Left lung (tissue), 10 donors: ENCODE measurements around the gene ARHGEF17. TPM values are rescaled to one million over a fixed set of nuclear protein-coding genes. Genes with fewer than 3 reads are reported as not detected.
A peak's percentile ranks its signal among the peaks of the same experiment; 100 is the strongest.

Experiments
- ATAC-seq: fragments of 200-7000 bp; cut with Tn5 transposase; one replicate; pipeline ENCODE4 v1.9.1; 2020; ENCODE audit warnings: moderate library complexity
- DNase-seq, 4 donors: peaks; one replicate each; pipeline ENCODE4 v3.0.0-alpha.2; 2013 to 2020
- H3K27ac ChIP-seq, 2 donors: fragments of 200-600 bp; sonication (generic) in 1 of 2; one replicate each; pipeline versions ENCODE4 v1.5.0 to v1.8.0; 2020 to 2021
- H3K27me3 ChIP-seq, 2 donors: fragments of 200-600 bp; sonication (generic) in 1 of 2; one replicate each; pipeline versions ENCODE4 v1.5.0 to v1.8.0; 2020 to 2021
- H3K36me3 ChIP-seq, 2 donors: fragments of 200-600 bp; sonication (generic) in 1 of 2; one replicate each; pipeline versions ENCODE4 v1.5.0 to v1.8.0; 2020 to 2021
- H3K4me1 ChIP-seq, 2 donors: fragments of 200-600 bp; one replicate each; pipeline ENCODE4 v1.8.0; 2021
- H3K4me3 ChIP-seq, 2 donors: fragments of 200-600 bp; sonication (generic) in 1 of 2; one replicate each; pipeline versions ENCODE4 v1.5.0 to v1.8.0; 2020 to 2021; ENCODE audit warnings: mild to moderate bottlenecking in 1 of 2
- H3K9me3 ChIP-seq, 2 donors: fragments of 200-600 bp; sonication (generic) in 1 of 2; one replicate each; pipeline versions ENCODE4 v1.5.0 to v1.8.0; 2020 to 2021
- intact Hi-C, 2 donors: fragments of 100-400 bp; cut with DNase I; formaldehyde crosslinking; loops; one replicate each; pipeline versions ENCODE4 v1.11.2 to v1.14.2; 2022
- polyA plus RNA-seq, 6 donors: library from polyadenylated mRNA; unstranded; fragments of 120-200 nt; gene quantifications; one replicate each; pipeline ENCODE4 v1.2.1, GENCODE V29; 2013; ENCODE audit not compliant: insufficient read length in 6 of 6
- total RNA-seq, 2 donors: library from RNA; stranded (reverse); fragmentation: NEBNext Ultra II Directional; extraction: Animal tissue kit (Norgen Biotek cat#: 25700); gene quantifications; one replicate each; pipeline ENCODE4 v1.2.1, GENCODE V29; 2021
- TF ChIP-seq, protein P1 (sequence below), 2 donors: fragments of 200-600 bp; sonication (generic) in 1 of 2; IDR thresholded peaks; one replicate each; pipeline versions ENCODE4 v1.5.0 to v1.8.0; 2021; ENCODE audit warnings: antibody characterized with exemption in 2 of 2
- donor health status: DM: no; HTN: yes; CAD: no.
- donor health status: DM: no; HTN: no; CAD: no.

The ARHGEF17 gene
- total and polyA plus RNA-seq, 8 donors, result 56.3 to 95.8 (median 82.8) TPM

- Histone ChIP-seq H3K27me3 (no peaks in the 10 kb centered on the region), H3K9me3 (no peaks in the 10 kb centered on the region), H3K27ac (no peak overlapping the region), H3K36me3 (no peaks in the 10 kb centered on the region), H3K4me3 (no peak overlapping the region), H3K4me1 (peaks cover 8 to 65% of the 10 kb centered on the region in 2 donors)
- TF ChIP-seq, protein P1, sequence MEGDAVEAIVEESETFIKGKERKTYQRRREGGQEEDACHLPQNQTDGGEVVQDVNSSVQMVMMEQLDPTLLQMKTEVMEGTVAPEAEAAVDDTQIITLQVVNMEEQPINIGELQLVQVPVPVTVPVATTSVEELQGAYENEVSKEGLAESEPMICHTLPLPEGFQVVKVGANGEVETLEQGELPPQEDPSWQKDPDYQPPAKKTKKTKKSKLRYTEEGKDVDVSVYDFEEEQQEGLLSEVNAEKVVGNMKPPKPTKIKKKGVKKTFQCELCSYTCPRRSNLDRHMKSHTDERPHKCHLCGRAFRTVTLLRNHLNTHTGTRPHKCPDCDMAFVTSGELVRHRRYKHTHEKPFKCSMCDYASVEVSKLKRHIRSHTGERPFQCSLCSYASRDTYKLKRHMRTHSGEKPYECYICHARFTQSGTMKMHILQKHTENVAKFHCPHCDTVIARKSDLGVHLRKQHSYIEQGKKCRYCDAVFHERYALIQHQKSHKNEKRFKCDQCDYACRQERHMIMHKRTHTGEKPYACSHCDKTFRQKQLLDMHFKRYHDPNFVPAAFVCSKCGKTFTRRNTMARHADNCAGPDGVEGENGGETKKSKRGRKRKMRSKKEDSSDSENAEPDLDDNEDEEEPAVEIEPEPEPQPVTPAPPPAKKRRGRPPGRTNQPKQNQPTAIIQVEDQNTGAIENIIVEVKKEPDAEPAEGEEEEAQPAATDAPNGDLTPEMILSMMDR (IDR thresholded peaks at IDR 0.05), result no peak
- intact Hi-C loops, result no loop called here
- ATAC-seq (no peak), DNase-seq (no peak)
Observed at GRCh38 chr11:73285721-73286120, 22.4 kb upstream of the ARHGEF17 start.

- TF ChIP-seq, protein P1 (IDR thresholded peaks at IDR 0.05), result no peak
- Histone ChIP-seq H3K4me3 (no peak overlapping the region), H3K9me3 (no peaks in the 10 kb centered on the region), H3K36me3 (no peaks in the 10 kb centered on the region), H3K27ac (no peak overlapping the region), H3K27me3 (no peaks in the 10 kb centered on the region), H3K4me1 (peaks cover 8 to 59% of the 10 kb centered on the region in 2 donors)
- DNase-seq, result no peak
- ATAC-seq, result no peak
- intact Hi-C loops, result no loop called here
Observed at GRCh38 chr11:73286240-73286810, 21.8 kb upstream of the ARHGEF17 start.

DNA sequence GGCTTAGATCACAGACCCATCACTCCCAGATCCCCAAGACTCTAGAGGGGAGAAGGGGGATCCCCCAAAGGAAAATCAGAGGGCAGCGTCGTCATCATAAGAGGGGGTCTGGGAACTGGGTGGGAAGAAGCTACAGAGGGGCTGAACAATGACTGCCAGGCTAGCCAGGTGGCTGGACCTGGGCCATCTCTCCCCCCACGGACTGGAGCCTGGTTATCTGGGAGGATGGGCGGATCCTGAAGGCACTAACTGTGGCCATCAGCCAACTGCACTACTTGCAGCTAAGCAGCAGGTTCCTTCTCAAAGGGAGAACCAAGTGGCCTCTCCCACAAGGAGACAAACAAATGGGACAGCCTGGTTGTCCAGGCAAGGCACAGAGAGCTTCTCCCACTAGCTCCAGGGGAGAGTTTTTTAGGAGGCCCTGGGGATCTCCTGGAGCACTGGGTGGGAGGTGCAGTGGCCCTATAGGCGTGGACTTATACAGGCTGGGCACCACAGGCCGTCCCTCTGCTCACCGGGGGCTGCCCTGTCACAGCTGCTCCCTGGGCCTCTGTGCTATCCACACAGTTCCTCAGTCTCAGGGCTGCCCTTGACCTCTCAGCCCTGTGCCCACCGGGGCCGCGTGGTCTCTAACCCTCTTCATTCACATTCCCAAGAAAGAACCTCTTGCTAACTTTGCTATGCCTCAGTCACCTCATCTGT, 20.5 kb upstream of the ARHGEF17 start:
- Histone ChIP-seq H3K27me3 (no peaks in the 10 kb centered on the region), H3K9me3 (no peaks in the 10 kb centered on the region), H3K4me1 (peaks cover 8 to 53% of the 10 kb centered on the region in 2 donors), H3K4me3 (no peak overlapping the region), H3K27ac (peak overlapping the region in 1 of 2 donors; percentile 94), H3K36me3 (no peaks in the 10 kb centered on the region)
- intact Hi-C loops, result no loop called here
- TF ChIP-seq, protein P1 (IDR thresholded peaks at IDR 0.05), result no peak
- DNase-seq (no peak), ATAC-seq (no peak)

- no peak overlapping the region for H3K4me3 ChIP-seq
- no peaks in the 10 kb centered on the region for H3K9me3 ChIP-seq
- intact Hi-C loops, result no loop called here
- ATAC-seq (no peak), DNase-seq (no peak)
- peak overlapping the region; percentile 69 to 94 for H3K27ac ChIP-seq
- H3K4me1 ChIP-seq, result peaks cover 8 to 49% of the 10 kb centered on the region in 2 donors
- TF ChIP-seq, protein P1 (IDR thresholded peaks at IDR 0.05), result no peak
- no peaks in the 10 kb centered on the region for H3K27me3 ChIP-seq
- H3K36me3 ChIP-seq, result no peaks in the 10 kb centered on the region
Observed at GRCh38 chr11:73288192-73288872, 19.7 kb upstream of the ARHGEF17 start.
